Activated T-helper 9 cell treated with anti-CD3 and anti-CD28 coated beads, Interleukin-2, amount 50 U/mL, for 16 hours (primary cell): Measurements from ENCODE around the gene ZC3H11A.
"Not testable (repeated sequence)": the region's sequence is repeated elsewhere in the genome, so short reads cannot be mapped to it uniquely, and the experiment has no call there.

Experiments
- DNase-seq: peaks from one replicate; pipeline ENCODE4 v3.0.0-alpha.2; 2020; ENCODE audit warnings: low read depth

Gene ZC3H11A

GRCh38 chr1:203781962-203782361 is 13.5 kb upstream of the ZC3H11A start:
- DNase-seq: no peak

- no peak for DNase-seq
Measured at GRCh38 chr1:203789966-203790365, 5.5 kb upstream of the ZC3H11A start.

- no peak for DNase-seq
Measured at GRCh38 chr1:203791498-203791897, 3.9 kb upstream of the ZC3H11A start.

GRCh38 chr1:203792486-203792885 is 2.9 kb upstream of the ZC3H11A start:
- DNase-seq: no peak

- not testable (repeated sequence) for DNase-seq
Measured at GRCh38 chr1:203793561-203793960, 1.9 kb upstream of the ZC3H11A start.

GRCh38 chr1:203794764-203795440 is 521 bp upstream of the ZC3H11A start:
- no peak for DNase-seq

GRCh38 chr1:203796236-203796605 is 798 bp downstream of the ZC3H11A start:
- DNase-seq: peak; percentile 10

- DNase-seq: no peak
Measured at GRCh38 chr1:203797216-203797615, 1.8 kb downstream of the ZC3H11A start.

GRCh38 chr1:203797948-203798655 is 2.7 kb downstream of the ZC3H11A start:
- no peak for DNase-seq

GRCh38 chr1:203799157-203799556 is 3.7 kb downstream of the ZC3H11A start:
- DNase-seq: no peak

GRCh38 chr1:203799971-203800370 is 4.5 kb downstream of the ZC3H11A start:
- no peak for DNase-seq

GRCh38 chr1:203805689-203806088 is 10.3 kb downstream of the ZC3H11A start:
- DNase-seq: no peak

GRCh38 chr1:203807196-203807595 is 11.8 kb downstream of the ZC3H11A start:
- no peak for DNase-seq

GRCh38 chr1:203813581-203814341 is 18.3 kb downstream of the ZC3H11A start:
- DNase-seq: no peak

- DNase-seq: no peak
Measured at GRCh38 chr1:203818399-203818798, 23.0 kb downstream of the ZC3H11A start.

- DNase-seq: no peak
Measured at GRCh38 chr1:203823306-203823705, 27.9 kb downstream of the ZC3H11A start.

- no peak for DNase-seq
Measured at GRCh38 chr1:203826175-203826574, 30.8 kb downstream of the ZC3H11A start.

- DNase-seq: no peak
Measured at GRCh38 chr1:203828002-203828401, 32.6 kb downstream of the ZC3H11A start.

GRCh38 chr1:203828503-203828902 is 33.1 kb downstream of the ZC3H11A start:
- no peak for DNase-seq

- DNase-seq: not testable (repeated sequence)
Measured at GRCh38 chr1:203829247-203829646, 33.8 kb downstream of the ZC3H11A start.

- DNase-seq: no peak
Measured at GRCh38 chr1:203835476-203835875, 40.1 kb downstream of the ZC3H11A start.

- no peak for DNase-seq
Measured at GRCh38 chr1:203839081-203839480, 43.7 kb downstream of the ZC3H11A start.

- no peak for DNase-seq
Measured at GRCh38 chr1:203840208-203840808, 44.9 kb downstream of the ZC3H11A start.
